OCI-LY7 (cell line): ENCODE measurements around the gene NAA40.

Source experiments
- EZH2phosphoT487 ChIP-seq: fragments of 200-600 bp; sonication (generic); IDR thresholded peaks from 2 replicates; pipeline ENCODE4 v1.6.1; 2018; ENCODE audit warnings: low read depth, borderline replicate concordance, mild to moderate bottlenecking, mixed run types, antibody characterized with exemption, low read length, moderate library complexity, mixed read lengths
- TF ChIP-seq, protein P1 (sequence below): fragments of 200-600 bp; sonication (generic); conservative IDR thresholded peaks from 2 replicates; pipeline ENCODE4 v1.5.1; 2014; ENCODE audit warnings: mild to moderate bottlenecking, antibody characterized with exemption, low read length, moderate library complexity, mixed read lengths

DNA sequence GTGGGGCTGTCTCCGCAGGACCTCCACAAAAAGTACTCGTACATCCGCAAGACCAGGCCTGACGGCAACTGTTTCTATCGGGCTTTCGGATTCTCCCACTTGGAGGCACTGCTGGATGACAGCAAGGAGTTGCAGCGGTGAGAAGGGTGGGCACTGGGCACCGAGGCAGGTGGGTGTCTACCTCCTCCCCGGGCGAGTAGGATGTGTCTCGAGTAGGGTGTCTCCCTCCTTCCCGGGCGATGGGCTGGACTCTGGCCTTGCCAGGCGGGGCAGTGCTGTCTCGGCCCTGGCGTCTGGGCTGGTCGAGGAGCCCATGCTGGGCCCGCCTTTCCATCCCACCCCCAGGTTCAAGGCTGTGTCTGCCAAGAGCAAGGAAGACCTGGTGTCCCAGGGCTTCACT lies 57.7 kb downstream of the NAA40 start:
- TF ChIP-seq, protein P1, sequence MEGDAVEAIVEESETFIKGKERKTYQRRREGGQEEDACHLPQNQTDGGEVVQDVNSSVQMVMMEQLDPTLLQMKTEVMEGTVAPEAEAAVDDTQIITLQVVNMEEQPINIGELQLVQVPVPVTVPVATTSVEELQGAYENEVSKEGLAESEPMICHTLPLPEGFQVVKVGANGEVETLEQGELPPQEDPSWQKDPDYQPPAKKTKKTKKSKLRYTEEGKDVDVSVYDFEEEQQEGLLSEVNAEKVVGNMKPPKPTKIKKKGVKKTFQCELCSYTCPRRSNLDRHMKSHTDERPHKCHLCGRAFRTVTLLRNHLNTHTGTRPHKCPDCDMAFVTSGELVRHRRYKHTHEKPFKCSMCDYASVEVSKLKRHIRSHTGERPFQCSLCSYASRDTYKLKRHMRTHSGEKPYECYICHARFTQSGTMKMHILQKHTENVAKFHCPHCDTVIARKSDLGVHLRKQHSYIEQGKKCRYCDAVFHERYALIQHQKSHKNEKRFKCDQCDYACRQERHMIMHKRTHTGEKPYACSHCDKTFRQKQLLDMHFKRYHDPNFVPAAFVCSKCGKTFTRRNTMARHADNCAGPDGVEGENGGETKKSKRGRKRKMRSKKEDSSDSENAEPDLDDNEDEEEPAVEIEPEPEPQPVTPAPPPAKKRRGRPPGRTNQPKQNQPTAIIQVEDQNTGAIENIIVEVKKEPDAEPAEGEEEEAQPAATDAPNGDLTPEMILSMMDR, result no peak
- no peak for TF ChIP-seq EZH2phosphoT487
